PC-9 (cell line): Measurements from ENCODE around the gene C4B.
"Not testable (repeated sequence)": the region's sequence is repeated elsewhere in the genome, so short reads cannot be mapped to it uniquely, and the experiment has no call there.

Source experiments
- EZH2 ChIP-seq: fragments of 200-600 bp; sonication (generic); IDR thresholded peaks from 2 replicates; pipeline ENCODE4 v1.8.0; 2017; ENCODE audit warnings: antibody characterized with exemption, low read depth
- TF ChIP-seq, protein P1 (sequence below): fragments of 200-600 bp; sonication (generic); conservative IDR thresholded peaks from 2 replicates; pipeline ENCODE4 v1.6.1; 2017; ENCODE audit warnings: mixed run types, antibody characterized with exemption, mild to moderate bottlenecking, moderate library complexity

DNA sequence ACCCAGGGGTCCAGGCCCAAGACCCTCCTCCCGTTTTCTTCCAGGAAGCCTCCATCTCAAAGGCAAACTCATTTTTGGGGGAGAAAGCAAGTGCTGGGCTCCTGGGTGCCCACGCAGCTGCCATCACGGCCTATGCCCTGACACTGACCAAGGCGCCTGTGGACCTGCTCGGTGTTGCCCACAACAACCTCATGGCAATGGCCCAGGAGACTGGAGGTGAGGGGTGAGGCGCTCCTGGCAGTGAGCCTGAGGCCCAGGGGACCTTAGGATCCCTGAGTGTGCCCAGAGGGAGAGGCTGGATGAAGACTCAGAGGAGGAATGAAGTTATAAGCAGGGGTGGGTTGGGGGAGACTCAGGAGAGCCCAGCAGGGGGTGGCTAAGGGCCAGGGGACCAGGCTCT is 18.2 kb upstream of the C4B start:
- TF ChIP-seq, protein P1, sequence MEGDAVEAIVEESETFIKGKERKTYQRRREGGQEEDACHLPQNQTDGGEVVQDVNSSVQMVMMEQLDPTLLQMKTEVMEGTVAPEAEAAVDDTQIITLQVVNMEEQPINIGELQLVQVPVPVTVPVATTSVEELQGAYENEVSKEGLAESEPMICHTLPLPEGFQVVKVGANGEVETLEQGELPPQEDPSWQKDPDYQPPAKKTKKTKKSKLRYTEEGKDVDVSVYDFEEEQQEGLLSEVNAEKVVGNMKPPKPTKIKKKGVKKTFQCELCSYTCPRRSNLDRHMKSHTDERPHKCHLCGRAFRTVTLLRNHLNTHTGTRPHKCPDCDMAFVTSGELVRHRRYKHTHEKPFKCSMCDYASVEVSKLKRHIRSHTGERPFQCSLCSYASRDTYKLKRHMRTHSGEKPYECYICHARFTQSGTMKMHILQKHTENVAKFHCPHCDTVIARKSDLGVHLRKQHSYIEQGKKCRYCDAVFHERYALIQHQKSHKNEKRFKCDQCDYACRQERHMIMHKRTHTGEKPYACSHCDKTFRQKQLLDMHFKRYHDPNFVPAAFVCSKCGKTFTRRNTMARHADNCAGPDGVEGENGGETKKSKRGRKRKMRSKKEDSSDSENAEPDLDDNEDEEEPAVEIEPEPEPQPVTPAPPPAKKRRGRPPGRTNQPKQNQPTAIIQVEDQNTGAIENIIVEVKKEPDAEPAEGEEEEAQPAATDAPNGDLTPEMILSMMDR = not testable (repeated sequence)
- TF ChIP-seq EZH2 = not testable (repeated sequence)
